WI38 (cell line): ENCODE measurements around the gene ANKIB1.

Experiments
- H3K4me3 ChIP-seq: 2 replicates; pipeline ENCODE4 v1.5.1; 2011; ENCODE audit warnings: low read depth, mild to moderate bottlenecking, control low read depth, low read length
- TF ChIP-seq, protein P1 (sequence below): IDR thresholded peaks from 2 replicates; pipeline ENCODE4 v1.5.1; 2012; ENCODE audit warnings: low read depth, mild to moderate bottlenecking, control low read depth, low read length

Gene ANKIB1

GRCh38 chr7:92253251-92253650 is 7.5 kb downstream of the ANKIB1 start:
- H3K4me3 ChIP-seq = no peak overlapping the region
- TF ChIP-seq, protein P1, sequence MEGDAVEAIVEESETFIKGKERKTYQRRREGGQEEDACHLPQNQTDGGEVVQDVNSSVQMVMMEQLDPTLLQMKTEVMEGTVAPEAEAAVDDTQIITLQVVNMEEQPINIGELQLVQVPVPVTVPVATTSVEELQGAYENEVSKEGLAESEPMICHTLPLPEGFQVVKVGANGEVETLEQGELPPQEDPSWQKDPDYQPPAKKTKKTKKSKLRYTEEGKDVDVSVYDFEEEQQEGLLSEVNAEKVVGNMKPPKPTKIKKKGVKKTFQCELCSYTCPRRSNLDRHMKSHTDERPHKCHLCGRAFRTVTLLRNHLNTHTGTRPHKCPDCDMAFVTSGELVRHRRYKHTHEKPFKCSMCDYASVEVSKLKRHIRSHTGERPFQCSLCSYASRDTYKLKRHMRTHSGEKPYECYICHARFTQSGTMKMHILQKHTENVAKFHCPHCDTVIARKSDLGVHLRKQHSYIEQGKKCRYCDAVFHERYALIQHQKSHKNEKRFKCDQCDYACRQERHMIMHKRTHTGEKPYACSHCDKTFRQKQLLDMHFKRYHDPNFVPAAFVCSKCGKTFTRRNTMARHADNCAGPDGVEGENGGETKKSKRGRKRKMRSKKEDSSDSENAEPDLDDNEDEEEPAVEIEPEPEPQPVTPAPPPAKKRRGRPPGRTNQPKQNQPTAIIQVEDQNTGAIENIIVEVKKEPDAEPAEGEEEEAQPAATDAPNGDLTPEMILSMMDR = no peak

DNA sequence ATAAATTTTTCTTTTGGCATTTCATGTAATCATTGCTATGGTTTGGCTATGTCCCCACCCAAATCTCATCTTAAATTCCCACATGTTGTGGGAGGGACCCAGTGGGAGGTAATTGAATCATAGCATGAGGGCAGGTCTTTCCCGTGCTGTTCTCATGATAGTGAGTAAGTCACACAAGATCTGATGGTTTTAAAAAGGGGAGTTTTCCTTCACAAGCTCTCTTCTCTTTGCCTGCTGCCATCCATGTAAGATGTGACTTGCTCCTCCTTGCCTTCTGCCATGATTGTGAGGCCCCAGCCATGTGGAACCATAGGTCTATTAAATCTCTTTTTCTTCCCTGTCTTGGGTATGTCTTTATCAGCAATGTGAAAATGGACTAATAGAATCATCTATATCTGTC is 9.0 kb downstream of the ANKIB1 start:
- H3K4me3 ChIP-seq = peak overlapping the region; percentile 23; the same call in 1 of the 2 replicates

DNA sequence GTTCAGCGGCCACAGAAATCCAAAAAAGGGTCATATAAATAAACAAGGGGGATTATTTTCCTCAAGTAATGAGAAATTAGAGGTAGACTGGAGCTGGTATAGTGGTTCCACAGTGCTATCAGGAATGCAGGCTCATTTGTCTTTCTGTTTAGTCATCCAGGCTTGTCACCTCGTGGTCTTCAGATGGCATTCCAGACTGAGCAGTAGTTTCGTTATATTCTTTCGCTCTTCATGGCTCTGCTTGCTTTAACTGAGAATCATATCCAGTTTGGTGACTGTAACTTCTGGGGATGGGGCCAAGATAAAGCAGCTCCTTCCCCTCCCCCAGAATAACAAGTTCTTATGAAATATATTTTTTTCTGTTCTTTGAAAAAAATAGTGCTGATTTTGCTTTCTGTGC is 9.5 kb downstream of the ANKIB1 start:
- TF ChIP-seq, protein P1 = no peak
- peak overlapping the region; percentile 23; the same call in 1 of the 2 replicates for H3K4me3 ChIP-seq

GRCh38 chr7:92259062-92259461 is 13.3 kb downstream of the ANKIB1 start:
- no peak overlapping the region for H3K4me3 ChIP-seq
- TF ChIP-seq, protein P1 = no peak

GRCh38 chr7:92259610-92260247 is 14.0 kb downstream of the ANKIB1 start:
- TF ChIP-seq, protein P1 = no peak
- H3K4me3 ChIP-seq = no peak overlapping the region

GRCh38 chr7:92260248-92260781 is 14.5 kb downstream of the ANKIB1 start:
- no peak overlapping the region for H3K4me3 ChIP-seq
- TF ChIP-seq, protein P1 = no peak

DNA sequence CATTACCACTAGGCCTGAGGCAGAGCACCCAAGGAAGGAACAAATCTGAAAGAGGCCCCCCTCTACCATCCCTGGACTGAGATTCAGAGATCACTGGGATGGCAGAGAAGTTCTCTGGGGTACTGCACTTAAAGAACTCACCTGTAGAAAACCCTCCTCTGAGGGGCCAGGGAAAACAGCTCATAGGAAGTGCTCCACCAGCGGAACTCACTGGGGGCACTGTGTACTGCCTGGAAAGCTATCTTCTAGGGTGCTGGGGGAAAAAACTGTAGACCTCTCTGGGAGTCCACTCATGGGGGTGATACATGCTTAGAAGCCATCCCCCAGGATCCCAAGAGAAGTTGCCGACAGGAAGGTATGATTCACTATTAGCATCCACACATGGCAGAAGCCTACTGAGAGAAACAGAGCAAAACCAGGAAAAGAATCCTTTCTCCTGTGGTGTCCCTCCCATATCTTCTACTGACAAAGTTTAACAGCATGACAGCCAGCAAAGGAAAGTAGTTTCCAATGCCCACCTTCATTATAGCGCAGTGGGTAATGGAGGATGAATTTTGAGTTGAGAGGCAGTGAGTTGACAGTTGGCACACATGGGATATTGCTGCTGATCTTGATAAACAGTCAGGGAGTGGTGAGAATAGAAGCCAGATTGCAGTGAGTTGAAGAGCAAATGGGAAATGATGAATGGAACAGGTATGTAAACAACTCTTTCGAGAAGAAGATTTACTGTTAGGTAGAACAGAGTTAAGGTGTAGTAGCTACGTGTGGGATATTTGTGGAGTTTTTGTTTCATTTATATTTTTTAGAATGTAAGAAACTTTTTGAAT is 20.9 kb downstream of the ANKIB1 start:
- TF ChIP-seq, protein P1 = no peak
- H3K4me3 ChIP-seq = no peak overlapping the region
